ENCODE data around the gene ZNF528. TPM values are rescaled to one million over a fixed set of nuclear protein-coding genes. Genes with fewer than 3 reads are reported as not detected.

Gene ZNF528
- total RNA-seq, 2 experiments from 2014 or later: 11.7 to 15.0 TPM

DNA sequence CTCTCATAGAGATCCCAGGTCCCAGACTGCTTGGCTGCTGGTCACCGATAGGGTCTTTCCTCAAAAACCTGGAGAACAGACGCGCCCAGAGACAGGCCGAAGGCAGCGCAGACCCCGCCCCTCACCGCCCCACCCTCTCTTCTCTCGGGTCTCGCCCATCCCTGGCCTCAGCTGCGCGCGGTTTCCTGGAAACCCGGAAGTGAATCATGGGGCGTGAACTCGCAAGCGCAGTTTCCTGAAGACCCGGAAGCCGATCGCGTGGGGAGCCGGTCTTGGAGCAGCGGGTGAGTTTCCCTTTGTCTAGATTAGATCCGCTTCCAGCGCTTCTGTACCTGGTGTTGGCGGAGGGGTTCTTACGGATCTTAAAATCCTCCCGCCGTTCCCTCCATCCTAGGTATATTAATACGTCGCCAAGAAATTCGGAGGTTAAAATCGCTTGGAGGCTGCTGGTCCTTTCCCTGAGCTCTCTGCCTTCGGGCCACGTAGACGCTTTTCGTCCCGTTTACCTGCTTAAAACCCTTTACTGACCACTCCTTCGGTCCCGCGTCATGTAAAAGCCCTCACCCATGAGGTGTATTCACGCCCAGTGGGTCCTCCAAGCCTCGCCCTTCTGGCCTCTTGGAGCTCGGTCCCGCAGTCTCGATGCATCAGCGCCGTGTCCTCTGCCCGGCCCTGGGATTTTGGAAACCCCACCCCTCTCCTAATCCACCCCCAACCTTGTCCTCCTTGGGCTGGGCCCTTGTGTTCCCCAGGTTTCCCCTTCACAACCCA is 55.9 kb downstream of the ZNF528 start, which contains the start of gene ZNF578:
Gene ZNF578, plus strand, starts transcription at position 230 of the 771 bp plus-strand sequence. CDS start 48,293 bp downstream, outside the sequence.
- H3K36me3 Mint-ChIP-seq: peaks cover 42% of the 10 kb centered on the region
- ATAC-seq (peak; percentile 87), DNase-seq (peak; percentile 84)
- H3K27me3 Mint-ChIP-seq: no peaks in the 10 kb centered on the region
- H3K9me3 Mint-ChIP-seq (ENCODE audit: low read depth): peaks cover 46% of the 10 kb centered on the region
- H3K4me3 Mint-ChIP-seq: peak within 1 kb of the TSS; percentile 74
- H3K27ac Mint-ChIP-seq: peak within 1 kb of the TSS; percentile 76
- H3K4me1 Mint-ChIP-seq: peaks cover 15% of the 10 kb centered on the region
- CTCF ChIA-PET: no interaction called here

GRCh38 chr19:52464798-52465470 is 67.3 kb downstream of the ZNF528 start:
- no peak overlapping the region for H3K27ac Mint-ChIP-seq
- CTCF ChIA-PET: no interaction called here
- no peak overlapping the region for H3K4me3 Mint-ChIP-seq
- H3K27me3 Mint-ChIP-seq: no peaks in the 10 kb centered on the region
- no peaks in the 10 kb centered on the region for H3K4me1 Mint-ChIP-seq
- DNase-seq (no peak), ATAC-seq (no peak)
- peaks cover 6% of the 10 kb centered on the region for H3K36me3 Mint-ChIP-seq
- peaks cover 38% of the 10 kb centered on the region for H3K9me3 Mint-ChIP-seq (ENCODE audit: low read depth)

Other genes starting within 250 kb of the ZNF528 start
- gene ZNF836, start 226.2 kb upstream of the ZNF528 start, total RNA-seq: 10 to 100 TPM; 12.6 to 14.6 TPM
- gene PPP2R1A, start 207.8 kb upstream of the ZNF528 start, total RNA-seq: 100 to 1,000 TPM; 168 to 207 TPM
- gene ZNF766, start 128.3 kb upstream of the ZNF528 start, total RNA-seq: 10 to 100 TPM; 20.6 to 25.8 TPM
- 10 to 100 TPM; 10.6 to 14.3 TPM for gene ZNF480, start 100.7 kb upstream of the ZNF528 start, total RNA-seq
- gene ZNF610, start 61.6 kb upstream of the ZNF528 start, total RNA-seq: 1 to 10 TPM; 1.4 to 2.0 TPM
- 10 to 100 TPM; 11.9 to 18.8 TPM for gene ZNF880, start 27.9 kb upstream of the ZNF528 start, total RNA-seq
- not detected for gene ZNF534, start 31.3 kb downstream of the ZNF528 start, total RNA-seq
- gene ZNF578, start 55.7 kb downstream of the ZNF528 start, total RNA-seq: 1 to 10 TPM; 1.8 to 1.9 TPM
- 10 to 100 TPM; 33.9 to 45.1 TPM for gene ZNF808, start 129.8 kb downstream of the ZNF528 start, total RNA-seq
- 10 to 100 TPM; 20.4 to 30.6 TPM for gene ZNF701, start 172.4 kb downstream of the ZNF528 start, total RNA-seq
- gene ZNF83, start 240.5 kb downstream of the ZNF528 start, total RNA-seq: 10 to 100 TPM; 32.0 to 64.2 TPM